ENCODE results near the gene CAPN11.

Gene CAPN11

DNA sequence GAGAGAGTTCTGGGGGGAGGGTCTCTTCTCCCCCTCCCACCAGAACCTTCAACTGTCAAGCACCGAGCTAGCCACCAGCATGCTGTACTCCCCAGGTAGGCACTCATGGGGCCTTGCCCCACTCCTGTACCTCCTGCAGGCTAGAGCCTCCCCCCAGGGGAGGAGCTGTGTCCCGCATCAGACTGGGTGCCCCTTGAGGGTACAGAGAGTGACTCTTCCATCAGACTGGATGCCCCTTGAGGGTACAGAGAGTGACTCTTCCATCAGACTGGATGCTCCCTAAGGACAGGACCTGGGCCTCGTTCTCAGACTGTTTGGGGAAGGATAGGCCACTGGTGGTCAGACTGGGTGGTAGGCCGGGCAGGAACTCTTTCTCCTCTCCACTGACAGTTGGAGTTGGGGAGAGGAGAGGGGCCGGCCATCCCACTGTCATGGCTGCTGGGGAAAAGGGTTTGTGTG lies at the start of gene CAPN11:
Gene CAPN11 (plus strand): TSS at position 51 of the 459 bp plus-strand sequence. CDS start 29 bp downstream, at position 80.
- DNase-seq = no peak

DNA sequence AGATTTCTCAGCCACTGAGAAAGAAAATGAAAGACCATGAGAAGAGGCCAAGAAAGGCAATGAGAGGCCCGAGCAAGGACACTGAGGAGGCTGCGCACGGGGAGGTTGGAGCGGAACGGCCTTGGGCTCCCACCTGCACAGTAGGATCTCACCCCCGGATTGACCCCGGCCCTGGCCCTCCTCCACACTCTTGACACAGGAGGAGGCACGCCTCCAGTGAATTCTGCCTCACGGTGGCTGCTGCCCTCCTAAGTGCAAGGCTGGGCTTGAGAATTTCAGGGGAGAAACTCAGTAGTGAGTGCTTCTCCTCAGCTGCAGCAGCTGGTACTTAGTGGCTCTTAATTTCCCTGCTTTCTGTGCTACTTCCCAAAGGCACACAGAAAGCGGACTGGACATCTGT lies 49.4 kb upstream of the CAPN11 start:
- no peak for DNase-seq

GRCh38 chr6:44110005-44110676 lies 48.5 kb upstream of the CAPN11 start:
- DNase-seq = no peak

- DNase-seq = no peak
Measured at GRCh38 chr6:44110966-44111365, 47.7 kb upstream of the CAPN11 start.

- DNase-seq = no peak
Measured at GRCh38 chr6:44111434-44112417, 46.9 kb upstream of the CAPN11 start.

- no peak for DNase-seq
Measured at GRCh38 chr6:44113414-44113813, 45.2 kb upstream of the CAPN11 start.

GRCh38 chr6:44115866-44116265 lies 42.8 kb upstream of the CAPN11 start:
- DNase-seq = no peak

GRCh38 chr6:44116641-44117382 lies 41.8 kb upstream of the CAPN11 start:
- DNase-seq = no peak

DNA sequence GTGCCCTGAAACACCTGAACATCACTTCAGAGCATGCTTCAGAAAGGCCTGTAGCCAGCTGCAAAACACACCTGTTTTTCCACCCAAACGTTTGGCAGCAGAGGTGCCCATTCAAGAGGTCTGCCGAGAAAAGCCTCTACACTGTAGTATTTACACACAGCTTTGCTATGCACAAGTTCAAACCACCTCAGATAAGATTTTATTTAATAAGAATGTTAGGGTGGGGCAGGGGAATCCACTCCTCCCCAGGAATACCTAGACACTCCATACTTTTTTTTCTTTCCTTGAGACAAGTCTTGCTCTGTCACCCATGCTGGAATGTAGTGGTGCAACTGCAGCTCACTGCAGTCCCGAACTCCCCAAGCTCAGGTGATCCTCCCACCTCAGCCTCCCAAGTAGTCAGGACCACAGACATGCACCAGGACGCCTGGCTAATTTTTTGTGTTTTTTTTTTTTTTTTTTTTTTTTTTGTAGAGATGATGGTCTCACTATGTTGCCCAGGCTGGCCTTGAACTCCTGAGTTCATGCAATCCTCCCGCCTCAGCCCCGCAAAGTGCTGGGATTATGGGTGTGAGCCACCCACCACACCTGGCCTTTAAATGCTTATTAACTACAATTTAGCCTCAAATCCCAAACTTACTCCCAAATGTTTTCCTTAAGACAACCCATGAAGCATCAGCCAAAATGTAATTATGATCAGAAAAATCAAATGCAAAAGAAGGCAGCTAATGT lies 41.1 kb upstream of the CAPN11 start:
- no peak for DNase-seq

DNA sequence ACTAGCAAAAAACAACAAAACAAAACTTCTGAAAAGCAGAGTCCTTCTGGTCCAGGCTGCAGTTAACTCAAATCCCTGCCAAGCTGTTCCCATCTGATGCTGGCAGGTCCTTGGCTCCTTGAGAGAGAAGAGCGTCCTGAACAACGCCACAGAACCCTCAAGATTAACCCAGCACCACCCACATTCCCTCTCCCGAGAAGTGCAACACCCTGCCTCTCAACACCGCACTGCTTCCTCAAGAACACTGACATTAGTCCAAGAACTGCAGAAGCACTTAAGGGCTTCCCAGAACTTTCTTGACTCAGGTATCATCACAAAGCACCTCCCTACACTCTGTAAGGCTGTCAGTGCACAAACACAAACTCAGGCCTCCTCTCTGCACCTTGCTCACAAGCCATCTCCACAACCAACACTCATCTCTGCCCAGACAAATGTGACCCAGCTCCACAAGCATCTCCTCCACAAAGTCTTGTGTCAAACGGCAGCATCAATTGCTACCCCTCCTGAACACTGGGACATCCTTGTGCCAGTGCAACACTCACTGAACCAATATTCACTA lies 38.8 kb upstream of the CAPN11 start:
- no peak for DNase-seq

DNA sequence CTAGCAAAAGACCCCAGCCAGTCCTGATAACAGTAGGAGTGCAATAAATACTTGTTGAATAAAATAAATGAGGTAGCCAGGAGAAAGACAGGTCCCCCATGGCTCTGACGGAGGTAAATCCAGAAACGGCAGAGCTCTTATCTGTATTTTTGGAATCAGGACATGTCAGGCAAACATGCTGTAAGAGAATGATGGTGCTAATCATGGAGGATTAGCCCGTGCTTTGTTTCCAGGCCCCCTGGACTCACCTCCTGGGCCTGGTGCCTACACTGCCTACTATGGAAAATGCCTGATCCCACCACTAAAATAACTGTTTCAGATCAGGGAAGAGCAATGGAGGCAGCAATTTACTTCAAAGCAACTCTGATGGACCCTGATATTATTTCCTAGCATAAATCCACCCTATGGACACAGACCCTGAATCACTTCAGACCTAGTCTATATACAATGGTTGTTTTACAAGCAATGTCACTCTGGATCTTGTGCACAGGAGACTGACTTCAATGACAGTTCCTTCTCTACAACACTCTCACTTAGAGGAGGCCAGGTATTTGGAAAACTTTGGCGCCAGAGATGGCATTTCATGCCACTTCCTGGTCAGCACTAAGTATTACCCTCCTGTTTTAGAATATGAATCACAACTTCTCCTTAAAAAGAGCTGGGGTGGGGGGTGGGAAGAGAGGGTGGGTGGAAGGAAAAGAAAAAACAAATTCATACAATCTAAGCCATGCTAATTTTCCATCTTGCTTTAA lies 37.8 kb upstream of the CAPN11 start:
- DNase-seq = no peak

GRCh38 chr6:44122801-44123200 lies 35.8 kb upstream of the CAPN11 start:
- DNase-seq = no peak

DNA sequence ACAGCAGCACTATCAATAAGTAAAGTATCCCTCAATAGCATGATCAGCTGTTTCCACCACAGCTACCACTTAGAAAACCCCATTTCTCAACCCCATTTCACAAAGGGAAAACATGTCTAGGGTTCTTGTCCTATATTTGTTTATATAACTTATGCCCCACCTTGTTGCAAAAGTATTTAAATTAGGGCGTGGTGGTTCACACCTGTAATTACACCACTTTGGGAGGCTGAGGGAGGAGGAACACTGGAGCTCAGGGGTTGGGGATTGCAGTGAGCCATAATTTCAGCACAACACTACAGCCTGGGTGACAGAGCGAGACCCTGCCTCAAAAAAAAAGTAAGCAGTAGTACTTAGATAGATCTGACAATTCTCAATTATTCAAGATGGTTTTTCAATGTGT lies 35.1 kb upstream of the CAPN11 start:
- no peak for DNase-seq

DNA sequence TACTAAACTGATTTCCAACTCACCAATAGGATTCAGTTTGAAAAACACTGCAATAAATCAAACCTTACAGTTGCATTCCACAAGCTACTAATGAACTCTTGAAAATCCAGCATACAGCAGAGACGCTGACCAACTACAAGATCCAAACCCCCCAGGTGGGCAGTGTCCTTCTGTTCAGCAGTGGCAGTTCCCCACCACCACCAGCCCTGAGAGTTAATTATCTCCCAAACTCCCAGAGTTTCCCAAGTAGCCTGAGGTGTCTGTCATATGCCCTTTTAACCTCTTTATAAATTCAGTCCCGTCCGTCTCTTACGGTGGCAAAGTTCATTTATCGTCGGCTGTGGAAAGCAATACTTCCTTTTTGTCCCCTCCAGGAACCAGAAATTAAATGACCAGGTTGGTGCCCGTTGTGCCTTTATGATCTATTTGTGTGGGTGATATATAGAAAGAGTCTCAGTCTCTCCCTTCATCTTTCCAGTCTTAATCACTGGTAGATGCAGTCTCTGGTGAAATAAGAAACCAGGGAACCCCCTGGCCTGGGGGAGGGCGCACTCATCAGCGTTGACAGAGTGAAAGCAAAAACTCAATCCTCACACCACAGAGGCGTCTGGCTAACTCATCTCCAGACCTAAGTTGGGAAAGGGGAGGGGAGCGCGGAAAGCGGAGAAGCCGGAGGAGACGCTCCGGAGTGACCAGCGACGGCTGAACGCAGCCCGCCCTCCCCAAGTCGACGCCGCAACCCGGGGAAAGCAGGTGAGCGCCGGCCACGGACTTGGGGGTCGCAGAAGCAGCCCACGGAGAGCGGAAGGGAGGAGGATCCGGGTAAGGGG lies 32.1 kb upstream of the CAPN11 start:
- DNase-seq = peak in 3 of 4 experiments; percentile 35 to 54 (median 47)

GRCh38 chr6:44127186-44128019 lies 31.2 kb upstream of the CAPN11 start, which contains the start of the genes MRPL14 and TMEM63B:
Gene MRPL14 (minus strand): TSS chr6:44127452. CDS start chr6:44116611, 10,841 bp downstream.
Gene TMEM63B (plus strand): TSS chr6:44127554. CDS start chr6:44134585, 7,031 bp downstream.
- DNase-seq = peak; percentile 75 to 85 (median 80)

GRCh38 chr6:44128020-44128917 lies 30.4 kb upstream of the CAPN11 start:
- DNase-seq = no peak

DNA sequence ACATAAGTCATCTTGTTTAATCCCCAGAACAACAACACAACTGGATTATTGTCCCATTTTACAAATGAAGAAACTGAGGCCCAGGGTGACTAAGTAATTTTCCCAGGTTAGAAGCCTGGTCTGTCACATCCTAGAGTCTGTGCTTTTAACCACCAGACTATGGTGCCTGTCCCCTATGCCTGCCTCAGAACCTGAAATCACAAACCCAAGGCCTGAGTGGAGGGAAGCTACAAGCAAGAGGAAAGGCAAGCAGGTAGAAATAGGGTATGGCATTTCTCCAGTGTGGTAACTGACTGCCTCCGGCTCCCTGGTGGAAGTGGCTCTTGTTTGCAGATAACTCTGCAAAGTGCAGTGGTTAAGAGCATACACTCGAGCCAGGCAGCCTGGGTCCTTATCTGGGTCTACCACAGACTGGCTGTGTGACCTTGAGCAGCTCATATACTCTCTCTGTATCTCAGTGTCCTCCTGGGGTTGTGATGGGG lies 28.7 kb upstream of the CAPN11 start:
- DNase-seq = no peak

- DNase-seq = no peak
Measured at GRCh38 chr6:44131892-44132291, 26.7 kb upstream of the CAPN11 start.
